PC-3 (cell line): Measurements from ENCODE around the gene DNM2.

Experiments used
- CTCF ChIP-seq: fragments of 300-600 bp; sonication (generic); conservative IDR thresholded peaks from 2 replicates; pipeline ENCODE4 v1.5.1; 2017; ENCODE audit warnings: antibody characterized with exemption, low read depth, mild to moderate bottlenecking, low read length
- EZH2 ChIP-seq: fragments of 300-600 bp; sonication (generic); IDR thresholded peaks from one replicate; pipeline ENCODE4 v1.6.1; 2017; ENCODE audit warnings: antibody characterized with exemption, mild to moderate bottlenecking, low read length; ENCODE audit not compliant: unreplicated experiment
- EZH2phosphoT487 ChIP-seq: fragments of 300-600 bp; sonication (generic); IDR thresholded peaks from 2 replicates; pipeline ENCODE4 v1.6.1; 2018; ENCODE audit warnings: mild to moderate bottlenecking, antibody characterized with exemption, low read length, borderline replicate concordance

- TF ChIP-seq CTCF: no peak
- no peak for TF ChIP-seq EZH2
- no peak for TF ChIP-seq EZH2phosphoT487
These were observed 101.5 kb downstream of the DNM2 start for GRCh38 chr19:10819124-10820060.
